IMR-90 (cell line): Measurements from ENCODE around the gene LRRC2. TPM values are rescaled to one million over a fixed set of nuclear protein-coding genes. Genes with fewer than 3 reads are reported as not detected.
A peak's percentile ranks its signal among the peaks of the same experiment; 100 is the strongest.

Source experiments
- ATAC-seq: fragments of 200-7000 bp; cut with Tn5 transposase; 2 replicates; pipeline ENCODE4 v1.9.1; 2020; ENCODE audit warnings: low read depth, mild to moderate bottlenecking, moderate library complexity
- BruUV-seq: library from RNA; stranded (reverse); fragments of 400-500 nt; replicated peaks from 2 replicates; lab custom pipeline; 2021; lab: Mats Ljungman, UMichigan
- CTCF ChIA-PET: fragments of 300-600 bp; formaldehyde crosslinking; extraction: SDS; loops from one replicate; lab custom pipeline; 2021; ENCODE audit warnings: antibody characterized with exemption; lab: Yijun Ruan, JAX
- POLR2A ChIA-PET: fragments of 300-600 bp; sonication (Branson Sonifier 250); formaldehyde crosslinking; loops from one replicate; lab custom pipeline; 2022; ENCODE audit warnings: antibody characterized with exemption; ENCODE audit not compliant: unreplicated experiment; lab: Charles Lee
- DNase-seq: peaks from one replicate; pipeline ENCODE4 v3.0.0; 2013
- H2AFZ ChIP-seq: replicated peaks from 2 replicates; pipeline ENCODE3; 2013; ENCODE audit warnings: low read length, mild to moderate bottlenecking; ENCODE audit not compliant: poor library complexity
- H2AK5ac ChIP-seq: 2 replicates; pipeline ENCODE4 v1.6.1; 2013; ENCODE audit warnings: low read depth, low read length, inconsistent platforms
- H2AK9ac ChIP-seq: replicated peaks from 2 replicates; pipeline ENCODE3; 2013; ENCODE audit warnings: mild to moderate bottlenecking, low read depth, low read length, moderate library complexity; ENCODE audit not compliant: poor library complexity
- H2BK120ac ChIP-seq: 2 replicates; pipeline ENCODE4 v1.6.1; 2013; ENCODE audit warnings: low read depth, low read length, inconsistent platforms
- H2BK15ac ChIP-seq: 3 replicates; pipeline ENCODE4 v1.6.1; 2013; ENCODE audit warnings: low read depth, low read length, inconsistent platforms
- H2BK20ac ChIP-seq: 2 replicates; pipeline ENCODE4 v1.6.1; 2013; ENCODE audit warnings: low read depth, mild to moderate bottlenecking, inconsistent platforms, low read length, moderate library complexity
- H2BK5ac ChIP-seq: 2 replicates; pipeline ENCODE4 v1.6.1; 2013; ENCODE audit warnings: mild to moderate bottlenecking, low read depth, low read length, inconsistent platforms; ENCODE audit not compliant: poor library complexity, severe bottlenecking
- H3K14ac ChIP-seq: replicated peaks from 2 replicates; pipeline ENCODE4 v1.6.1; 2013; ENCODE audit warnings: low read depth, low read length, inconsistent platforms
- H3K18ac ChIP-seq: 2 replicates; pipeline ENCODE4 v1.6.1; 2013; ENCODE audit warnings: low read depth, low read length, control low read depth
- H3K23ac ChIP-seq: 2 replicates; pipeline ENCODE4 v1.6.1; 2013; ENCODE audit warnings: low read depth, low read length, inconsistent platforms
- H3K27ac ChIP-seq: 2 replicates; pipeline ENCODE4 v1.5.1; 2013; ENCODE audit warnings: mild to moderate bottlenecking, control low read depth, low read length; ENCODE audit not compliant: insufficient read depth
- H3K27me3 ChIP-seq: 2 replicates; pipeline ENCODE4 v1.6.1; 2013; ENCODE audit warnings: low read length; ENCODE audit not compliant: control insufficient read depth, insufficient read depth
- H3K36me3 ChIP-seq: 2 replicates; pipeline ENCODE4 v1.6.1; 2013; ENCODE audit warnings: low read length, mixed read lengths; ENCODE audit not compliant: control insufficient read depth, insufficient read depth
- H3K4ac ChIP-seq: 2 replicates; pipeline ENCODE4 v1.6.1; 2013; ENCODE audit warnings: low read depth, low read length, inconsistent platforms
- H3K4me1 ChIP-seq: 2 replicates; pipeline ENCODE4 v1.6.1; 2013; ENCODE audit warnings: low read length, mixed read lengths; ENCODE audit not compliant: control insufficient read depth, insufficient read depth
- H3K4me2 ChIP-seq: 2 replicates; pipeline ENCODE4 v1.6.1; 2013; ENCODE audit warnings: low read depth, mild to moderate bottlenecking, control low read depth, low read length, moderate library complexity
- H3K4me3 ChIP-seq: 2 replicates; pipeline ENCODE4 v1.5.1; 2013; ENCODE audit warnings: low read depth, mild to moderate bottlenecking, control low read depth, low read length, moderate library complexity; ENCODE audit not compliant: insufficient read depth
- H3K56ac ChIP-seq: 2 replicates; pipeline ENCODE4 v1.6.1; 2013; ENCODE audit warnings: low read length, inconsistent platforms; ENCODE audit not compliant: insufficient read depth; ENCODE audit errors: extremely low read depth
- H3K79me1 ChIP-seq, 2 experiments: 2 replicates each; pipeline ENCODE4 v1.6.1; 2013; ENCODE audit warnings: low read length in 2 of 2, inconsistent platforms in 1 of 2, low read depth in 1 of 2
- H3K9ac ChIP-seq: 2 replicates; pipeline ENCODE4 v1.6.1; 2013; ENCODE audit warnings: low read depth, low read length, control low read depth
- H3K9me1 ChIP-seq: 2 replicates; pipeline ENCODE4 v1.6.1; 2013; ENCODE audit warnings: low read length, inconsistent platforms; ENCODE audit not compliant: insufficient read depth
- H3K9me3 ChIP-seq: 2 replicates; pipeline ENCODE4 v1.6.1; 2013; ENCODE audit warnings: low read length; ENCODE audit not compliant: control insufficient read depth, insufficient read depth
- H4K20me1 ChIP-seq: 2 replicates; pipeline ENCODE4 v1.6.1; 2013; ENCODE audit warnings: low read length, inconsistent platforms; ENCODE audit not compliant: insufficient read depth
- H4K5ac ChIP-seq: 2 replicates; pipeline ENCODE4 v1.6.1; 2013; ENCODE audit warnings: mild to moderate bottlenecking, low read depth, low read length, control low read depth
- H4K8ac ChIP-seq, 2 experiments: 2 replicates each; pipeline ENCODE4 v1.6.1; 2013; ENCODE audit warnings: low read depth in 2 of 2, low read length in 2 of 2, control low read depth in 1 of 2, inconsistent platforms in 1 of 2
- H4K91ac ChIP-seq: 2 replicates; pipeline ENCODE4 v1.6.1; 2013; ENCODE audit warnings: low read depth, low read length, inconsistent platforms; ENCODE audit not compliant: insufficient read depth
- BHLHE40 ChIP-seq: fragments of 150-350 bp; IDR thresholded peaks from 2 replicates; pipeline ENCODE4 v1.6.1; 2016; ENCODE audit warnings: mild to moderate bottlenecking, low read depth, low read length
- CEBPB ChIP-seq: IDR thresholded peaks from 2 replicates; pipeline ENCODE4 v1.6.1; 2012; ENCODE audit warnings: low read depth, low read length, improper control_type of control experiment
- CTCF ChIP-seq: conservative IDR thresholded peaks from 2 replicates; pipeline ENCODE4 v1.5.1; 2012; ENCODE audit warnings: mild to moderate bottlenecking, low read depth, low read length, improper control_type of control experiment
- ELK1 ChIP-seq: fragments of 150-350 bp; IDR thresholded peaks from 2 replicates; pipeline ENCODE4 v1.6.1; 2016; ENCODE audit warnings: low read depth, mild to moderate bottlenecking, low read length, moderate library complexity, borderline replicate concordance
- FOS ChIP-seq: fragments of 150-350 bp; IDR thresholded peaks from 2 replicates; pipeline ENCODE4 v1.6.1; 2016; ENCODE audit warnings: low read depth, low read length
- MAFK ChIP-seq: IDR thresholded peaks from 2 replicates; pipeline ENCODE4 v1.6.1; 2012; ENCODE audit warnings: low read depth, low read length, improper control_type of control experiment
- MAZ ChIP-seq: IDR thresholded peaks from 2 replicates; pipeline ENCODE4 v1.6.1; 2012; ENCODE audit warnings: low read depth, mild to moderate bottlenecking, low read length, improper control_type of control experiment, moderate library complexity, borderline replicate concordance
- MXI1 ChIP-seq: IDR thresholded peaks from 2 replicates; pipeline ENCODE4 v1.6.1; 2012; ENCODE audit warnings: low read depth, mild to moderate bottlenecking, low read length, moderate library complexity, borderline replicate concordance
- NFE2L2 ChIP-seq: fragments of 150-350 bp; IDR thresholded peaks from 2 replicates; pipeline ENCODE4 v1.6.1; 2016; ENCODE audit warnings: low read depth, mild to moderate bottlenecking, low read length
- POLR2A ChIP-seq: IDR thresholded peaks from 2 replicates; pipeline ENCODE4 v1.6.1; 2012; ENCODE audit warnings: mild to moderate bottlenecking, low read depth, low read length
- RAD21 ChIP-seq: IDR thresholded peaks from 2 replicates; pipeline ENCODE4 v1.6.1; 2012; ENCODE audit warnings: low read length, improper control_type of control experiment
- RCOR1 ChIP-seq: IDR thresholded peaks from 2 replicates; pipeline ENCODE4 v1.6.1; 2012; ENCODE audit warnings: mild to moderate bottlenecking, low read length, improper control_type of control experiment; ENCODE audit not compliant: insufficient replicate concordance
- RFX5 ChIP-seq: IDR thresholded peaks from 2 replicates; pipeline ENCODE4 v1.8.0; 2012; ENCODE audit warnings: low read depth, mild to moderate bottlenecking, low read length, moderate library complexity
- SMC3 ChIP-seq: fragments of 150-350 bp; IDR thresholded peaks from 2 replicates; pipeline ENCODE4 v1.6.1; 2016; ENCODE audit warnings: low read depth, mild to moderate bottlenecking, antibody characterized with exemption, low read length, moderate library complexity
- USF2 ChIP-seq: fragments of 150-350 bp; IDR thresholded peaks from 2 replicates; pipeline ENCODE4 v1.6.1; 2017; ENCODE audit warnings: mild to moderate bottlenecking, antibody characterized with exemption, low read length, low read depth
- WGBS, 2 experiments: methylation state at CpG; one replicate each; pipeline versions ENCODE4 v1.1.5 to v1.1.7; 2013; ENCODE audit warnings: missing lambda C conversion rate in 2 of 2; ENCODE audit not compliant: insufficient read length in 1 of 2; ENCODE audit errors: extremely low coverage in 2 of 2; 5-methylcytosine and 5-hydroxymethylcytosine counted together
- dilution Hi-C: fragments of 300-500 bp; cut with HindIII; formaldehyde crosslinking; loops from one replicate; pipeline ENCODE4 v1.14.3; 2018; ENCODE audit warnings: low sequenced_read_pairs; ENCODE audit not compliant: unreplicated experiment
- in situ Hi-C: fragments of 300-500 bp; cut with MboI; formaldehyde crosslinking; loops from 3 replicates; pipeline ENCODE4 v1.14.3; 2019; ENCODE audit warnings: low sequenced_read_pairs, inconsistent platforms, mixed read lengths
- intact Hi-C: fragments of 100-400 bp; cut with micrococcal nuclease; formaldehyde crosslinking; loops from 2 replicates; pipeline ENCODE4 v1.10.0; 2022
- polyA plus RNA-seq, 3 experiments: library from polyadenylated mRNA; depleted of rRNA; stranded (reverse); fragments of >200 nt; gene quantifications; 2 replicates each; pipeline ENCODE4 v1.2.3, GENCODE V29; 2012; ENCODE audit warnings: low replicate concordance in 1 of 3
- total RNA-seq: library from RNA; depleted of rRNA; stranded (reverse); fragments of >200 nt; gene quantifications from 2 replicates; pipeline ENCODE4 v1.2.3, GENCODE V29; 2012

LRRC2 gene
- total and polyA plus RNA-seq, 2 of the 4 experiments (the other 2 are of a cell fraction), result 2.9 to 4.1 TPM

- H2AK5ac ChIP-seq, result peak overlapping the region; percentile 75; the same call in 1 of the 2 replicates
- BruUV-seq, result no TSS peak
- peaks cover 21% of the 10 kb centered on the region for H3K9me1 ChIP-seq
- no peak overlapping the region for H3K27ac ChIP-seq
- no peaks in the 10 kb centered on the region for H3K9me3 ChIP-seq
- ATAC-seq, result no peak
- H3K4me2 ChIP-seq, result no peak overlapping the region
- H2BK120ac ChIP-seq, result peak overlapping the region; percentile 91
- H4K8ac ChIP-seq, result peak overlapping the region; percentile 13 to 92; a peak in 2 of 4 replicates
- H3K36me3 ChIP-seq, result no peaks in the 10 kb centered on the region
- dilution Hi-C loops (no loop called here), intact Hi-C loops (no loop called here), in situ Hi-C loops (loop anchor here (25.0 kb wide), 1 partner anchor 394 kb away; the partner anchor contains the start of gene PTH1R)
- H3K27me3 ChIP-seq, result no peaks in the 10 kb centered on the region
- no peak overlapping the region for H3K23ac ChIP-seq
- no peak overlapping the region for H2AK9ac ChIP-seq
- peak overlapping the region; percentile 65; the same call in 1 of the 2 replicates for H4K5ac ChIP-seq
- H3K4ac ChIP-seq, result peak overlapping the region; percentile 83
- H3K4me1 ChIP-seq, result peaks cover 29% of the 10 kb centered on the region
- peaks cover 0 to 5% of the 10 kb centered on the region in 2 experiments; a peak in 1 of 4 replicates for H3K79me1 ChIP-seq
- no peak for DNase-seq
- H4K20me1 ChIP-seq, result no peaks in the 10 kb centered on the region
- 100% methylated on average over 1 of the region's 6 CpGs; no CpG with 5 or more reads in 1 of the 2 experiments for WGBS, 2 experiments
- no peak overlapping the region for H3K4me3 ChIP-seq
- H3K56ac ChIP-seq, result no peak overlapping the region
- H3K14ac ChIP-seq, result peak overlapping the region; percentile 55
- ChIA-PET POLR2A (no interaction called here), CTCF (no interaction called here)
- H2AFZ ChIP-seq, result no peak overlapping the region
- H3K9ac ChIP-seq, result no peak overlapping the region
- peak overlapping the region; percentile 79 for H2BK20ac ChIP-seq
- peak overlapping the region; percentile 61; the same call in 1 of the 3 replicates for H2BK15ac ChIP-seq
- H2BK5ac ChIP-seq, result peak overlapping the region; percentile 14
- peak overlapping the region; percentile 98 for H4K91ac ChIP-seq
- H3K18ac ChIP-seq, result peak overlapping the region; percentile 68; the same call in 1 of the 2 replicates
- TF ChIP-seq USF2 (no peak), ELK1 (no peak), RAD21 (no peak), BHLHE40 (no peak), MAZ (no peak), RFX5 (no peak), FOS (no peak), RCOR1 (no peak), CTCF (no peak), POLR2A (no peak), MXI1 (no peak), CEBPB (no peak), MAFK (no peak), SMC3 (no peak), NFE2L2 (no peak)
Observed at GRCh38 chr3:46492890-46493547, 73.1 kb downstream of the LRRC2 start.
